Measurements from ENCODE around the gene PHIP.
A peak's percentile ranks its signal among the peaks of the same experiment; 100 is the strongest.

Gene PHIP

DNA sequence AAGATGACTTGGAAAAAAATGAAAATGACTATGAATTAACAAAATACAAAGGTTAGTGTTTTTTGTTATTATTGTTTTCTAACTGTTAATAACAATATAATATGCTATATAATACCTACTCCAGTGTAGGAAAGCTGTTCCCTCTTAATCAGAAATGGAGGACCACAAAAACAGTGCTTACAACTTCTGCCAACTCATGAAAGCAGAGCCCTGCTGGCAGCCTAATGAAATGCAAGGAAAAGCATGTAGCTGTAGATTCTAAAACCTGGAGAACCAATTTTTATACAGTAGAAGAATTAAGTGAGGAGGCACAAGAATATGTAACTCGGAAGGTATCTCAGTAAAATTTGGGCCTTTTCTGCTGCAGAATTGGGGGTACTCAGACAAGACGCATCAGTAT lies 29.4 kb downstream of the PHIP start:
- no peak for DNase-seq (ENCODE audit: insufficient read length, low spot score)
- no peak for TF ChIP-seq TAF1 (IDR thresholded peaks at IDR 0.05; ENCODE audit: low read depth, low read length)
- TF ChIP-seq SPI1 (IDR thresholded peaks at IDR 0.05; ENCODE audit: low read depth, low read length): no peak
- no peak for FAIRE-seq

DNA sequence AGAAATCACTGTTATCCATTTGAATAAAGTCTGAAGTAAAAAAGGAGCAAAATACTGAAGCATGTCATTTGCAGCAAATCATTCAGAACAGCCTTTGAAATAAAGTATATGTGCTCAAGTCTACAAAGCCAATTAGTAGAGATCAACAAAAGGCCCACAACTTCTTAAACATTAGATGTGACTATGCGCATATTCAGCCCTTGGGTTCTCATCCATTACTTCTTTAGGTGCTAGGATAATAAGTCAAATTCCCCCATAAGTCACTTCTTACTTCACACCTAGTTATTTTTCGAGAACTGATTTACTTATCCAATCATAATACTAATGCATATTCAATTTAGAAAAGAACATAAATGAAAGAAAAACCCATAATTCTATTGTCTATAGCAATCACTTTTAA lies 31.0 kb downstream of the PHIP start:
- TF ChIP-seq POLR2AphosphoS5 (IDR thresholded peaks at IDR 0.05; ENCODE audit: low read depth, low read length): no peak
- no peak for TF ChIP-seq POLR2A (IDR thresholded peaks at IDR 0.05; ENCODE audit: low read depth, low read length)
- no peak for TF ChIP-seq PAX5 (IDR thresholded peaks at IDR 0.05; ENCODE audit: insufficient read depth, low read length, severe bottlenecking)
- TF ChIP-seq TAF1 (IDR thresholded peaks at IDR 0.05; ENCODE audit: low read depth, low read length): no peak
- TF ChIP-seq SPI1 (IDR thresholded peaks at IDR 0.05; ENCODE audit: low read depth, low read length): no peak
- TF ChIP-seq POU2F2 (IDR thresholded peaks at IDR 0.05; ENCODE audit: low read depth, low read length): no peak
- FAIRE-seq (no peak), DNase-seq (ENCODE audit: insufficient read length, low spot score) (no peak)

DNA sequence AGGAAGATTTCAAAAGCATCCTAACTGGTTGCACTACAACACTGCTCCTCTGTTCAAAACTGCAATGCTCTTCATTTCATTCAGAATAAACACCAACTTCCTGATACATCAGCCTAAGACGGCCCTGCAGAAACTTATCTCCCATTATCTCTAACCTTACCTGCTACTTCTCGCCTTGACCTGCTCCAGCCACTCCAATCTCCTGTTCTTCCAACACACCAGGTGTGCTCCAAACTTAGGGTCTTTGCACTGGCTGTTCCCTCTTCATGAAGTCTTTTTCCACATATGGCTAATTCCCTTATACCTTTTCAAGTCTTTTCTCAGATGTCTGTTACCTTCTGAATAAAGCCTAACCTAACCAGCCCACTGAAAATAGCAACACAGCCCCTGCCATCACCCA lies 32.1 kb downstream of the PHIP start:
- TF ChIP-seq POU2F2 (IDR thresholded peaks at IDR 0.05; ENCODE audit: low read depth, low read length) (no peak), PAX5 (IDR thresholded peaks at IDR 0.05; ENCODE audit: insufficient read depth, low read length, severe bottlenecking) (no peak), SPI1 (IDR thresholded peaks at IDR 0.05; ENCODE audit: low read depth, low read length) (no peak)
- FAIRE-seq (no peak), DNase-seq (ENCODE audit: insufficient read length, low spot score) (no peak)

DNA sequence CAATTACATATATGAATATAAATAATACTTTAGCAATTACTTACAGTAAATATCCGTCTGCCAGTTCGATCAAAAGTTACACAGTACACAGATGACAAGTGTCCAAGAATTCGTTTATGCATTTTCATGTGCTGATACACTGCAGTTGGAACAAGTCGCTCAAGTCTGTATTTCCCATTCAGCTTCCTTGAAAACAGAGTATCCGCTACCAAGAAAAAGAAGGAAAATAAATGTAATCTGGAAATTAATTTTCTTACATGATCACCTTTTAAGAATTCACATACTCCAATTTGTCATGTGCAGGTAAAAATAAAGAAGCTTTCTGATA lies 35.3 kb downstream of the PHIP start:
- no peak for DNase-seq (ENCODE audit: insufficient read length, low spot score)
- FAIRE-seq: no peak
- no peak for TF ChIP-seq POU2F2 (IDR thresholded peaks at IDR 0.05; ENCODE audit: low read depth, low read length)
- no peak for TF ChIP-seq SPI1 (IDR thresholded peaks at IDR 0.05; ENCODE audit: low read depth, low read length)

DNA sequence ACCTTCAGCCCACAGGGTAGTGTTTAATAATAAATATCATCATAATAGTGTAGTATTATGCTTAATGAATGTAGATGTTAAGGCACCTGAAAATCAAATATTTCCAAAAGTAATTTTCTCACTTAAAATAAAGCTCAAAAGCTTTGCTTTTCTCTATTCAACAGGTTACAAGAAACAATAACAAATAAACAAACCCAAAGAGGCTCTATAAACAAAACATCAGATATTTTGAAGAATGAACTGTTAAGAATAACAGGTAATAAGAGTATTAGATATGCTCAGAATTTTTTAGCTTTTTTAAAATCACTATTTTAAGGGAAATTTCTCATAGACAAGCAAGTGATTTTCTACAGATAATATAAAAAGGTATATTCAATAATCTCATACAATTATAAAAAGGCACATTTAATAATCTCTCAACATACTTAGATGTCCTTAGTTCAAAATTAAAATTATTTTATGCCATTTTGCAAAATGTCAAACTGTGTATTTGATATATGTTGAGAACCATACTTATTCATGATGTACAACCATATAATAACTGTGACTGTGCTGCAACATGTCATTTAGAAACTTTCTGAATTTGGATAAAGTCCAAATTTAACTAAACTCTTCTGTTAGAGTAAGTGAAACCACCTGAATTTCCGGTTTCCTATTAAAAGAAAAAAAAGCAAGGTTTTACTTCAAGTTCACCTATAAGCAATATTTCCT lies 35.8 kb downstream of the PHIP start:
- no peak for FAIRE-seq
- TF ChIP-seq SPI1 (IDR thresholded peaks at IDR 0.05; ENCODE audit: low read depth, low read length) (no peak), POLR2AphosphoS5 (IDR thresholded peaks at IDR 0.05; ENCODE audit: low read depth, low read length) (no peak), POU2F2 (IDR thresholded peaks at IDR 0.05; ENCODE audit: low read depth, low read length) (no peak), TAF1 (IDR thresholded peaks at IDR 0.05; ENCODE audit: low read depth, low read length) (no peak), POLR2A (IDR thresholded peaks at IDR 0.05; ENCODE audit: low read depth, low read length) (no peak), PAX5 (IDR thresholded peaks at IDR 0.05; ENCODE audit: insufficient read depth, low read length, severe bottlenecking) (no peak)
- peak; percentile 1 for DNase-seq (ENCODE audit: insufficient read length, low spot score)

DNA sequence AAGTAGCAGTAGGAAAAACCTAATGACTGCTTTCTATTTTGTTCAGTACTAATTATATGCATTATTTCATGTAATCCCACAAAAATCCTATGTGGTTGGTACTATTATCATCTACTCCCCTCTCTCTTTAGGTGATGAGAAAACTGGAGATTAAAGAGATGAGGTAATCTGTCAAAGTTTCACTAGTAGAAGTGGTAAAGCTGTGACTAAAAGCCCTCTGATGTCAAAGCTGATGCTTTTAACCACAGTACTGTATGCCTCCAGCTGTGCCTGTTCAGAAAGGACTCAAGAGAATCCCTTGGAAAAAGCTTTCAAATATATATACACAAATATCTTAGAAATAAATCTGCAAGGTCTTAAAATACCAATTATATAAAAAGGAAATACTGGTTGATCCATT lies 38.0 kb downstream of the PHIP start:
- DNase-seq (ENCODE audit: insufficient read length, low spot score): peak; percentile 2
- TF ChIP-seq SPI1 (IDR thresholded peaks at IDR 0.05; ENCODE audit: low read depth, low read length): no peak
- no peak for TF ChIP-seq POLR2AphosphoS5 (IDR thresholded peaks at IDR 0.05; ENCODE audit: low read depth, low read length)
- TF ChIP-seq POLR2A (IDR thresholded peaks at IDR 0.05; ENCODE audit: low read depth, low read length): no peak
- no peak for TF ChIP-seq PAX5 (IDR thresholded peaks at IDR 0.05; ENCODE audit: insufficient read depth, low read length, severe bottlenecking)
- no peak for TF ChIP-seq POU2F2 (IDR thresholded peaks at IDR 0.05; ENCODE audit: low read depth, low read length)
- no peak for TF ChIP-seq TAF1 (IDR thresholded peaks at IDR 0.05; ENCODE audit: low read depth, low read length)
- no peak for FAIRE-seq

DNA sequence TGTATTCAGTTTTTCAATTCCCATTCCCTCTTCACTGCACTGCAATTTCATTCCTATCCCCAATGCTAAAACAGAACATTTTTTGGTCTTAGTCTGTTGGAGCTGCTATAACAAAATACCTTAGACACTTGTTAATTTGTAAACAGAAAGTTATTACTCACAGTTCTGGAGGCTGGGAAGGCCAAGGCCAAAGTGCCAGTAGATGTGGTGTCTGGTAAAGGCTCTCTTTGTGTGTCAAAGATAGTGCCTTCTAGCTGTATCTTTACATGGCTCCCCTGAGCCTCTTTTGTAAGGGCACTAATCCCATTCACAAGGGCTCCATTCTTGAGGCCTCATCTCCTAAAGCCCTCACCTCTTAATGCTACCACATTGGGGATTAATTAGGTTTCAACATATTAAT lies 40.0 kb downstream of the PHIP start:
- no peak for DNase-seq (ENCODE audit: insufficient read length, low spot score)
- no peak for TF ChIP-seq SPI1 (IDR thresholded peaks at IDR 0.05; ENCODE audit: low read depth, low read length)
- TF ChIP-seq TAF1 (IDR thresholded peaks at IDR 0.05; ENCODE audit: low read depth, low read length): no peak
- no peak for TF ChIP-seq POLR2A (IDR thresholded peaks at IDR 0.05; ENCODE audit: low read depth, low read length)
- FAIRE-seq: no peak

DNA sequence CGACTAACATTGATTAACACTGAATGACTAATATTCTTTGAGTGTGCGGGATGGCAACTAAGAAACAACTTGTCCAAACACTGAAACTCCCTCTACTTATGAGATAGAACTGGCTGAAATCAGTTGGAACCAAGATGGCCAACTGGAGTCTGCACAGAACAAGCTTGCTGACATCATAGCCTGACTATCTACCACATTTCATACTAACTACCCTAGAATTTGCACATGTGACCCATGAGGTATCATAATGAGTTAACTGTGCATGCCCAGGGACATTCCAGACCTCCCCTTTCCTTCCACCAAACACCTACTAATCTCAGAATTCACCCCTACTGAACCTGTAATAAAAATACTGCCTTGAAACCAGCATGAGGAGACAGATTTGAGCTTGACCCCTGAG lies 43.2 kb downstream of the PHIP start:
- DNase-seq (ENCODE audit: insufficient read length, low spot score): no peak
- TF ChIP-seq POLR2AphosphoS5 (IDR thresholded peaks at IDR 0.05; ENCODE audit: low read depth, low read length): no peak
- TF ChIP-seq POU2F2 (IDR thresholded peaks at IDR 0.05; ENCODE audit: low read depth, low read length): no peak
- no peak for TF ChIP-seq PAX5 (IDR thresholded peaks at IDR 0.05; ENCODE audit: insufficient read depth, low read length, severe bottlenecking)
- no peak for TF ChIP-seq POLR2A (IDR thresholded peaks at IDR 0.05; ENCODE audit: low read depth, low read length)
- no peak for TF ChIP-seq SPI1 (IDR thresholded peaks at IDR 0.05; ENCODE audit: low read depth, low read length)
- TF ChIP-seq TAF1 (IDR thresholded peaks at IDR 0.05; ENCODE audit: low read depth, low read length): no peak
- no peak for FAIRE-seq

DNA sequence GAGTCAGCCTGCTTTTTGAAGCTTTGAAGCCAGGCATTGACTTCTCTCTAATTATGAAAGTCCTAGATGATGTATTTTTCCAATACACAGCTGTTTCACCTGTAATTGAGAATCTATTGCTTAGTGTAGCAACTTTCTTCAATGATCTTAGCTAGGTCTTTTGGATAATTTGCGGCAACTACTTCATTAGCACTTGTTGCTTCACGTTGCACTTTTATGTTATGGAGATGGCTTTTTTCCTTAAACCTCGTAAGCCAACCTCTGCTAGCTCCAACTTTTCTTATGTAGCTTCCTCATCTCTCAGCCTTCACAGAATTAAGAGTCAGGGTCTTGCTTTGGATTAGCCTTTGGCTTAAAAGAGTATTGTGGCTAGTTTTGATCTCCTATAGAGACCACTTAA lies 44.8 kb downstream of the PHIP start:
- TF ChIP-seq SPI1 (IDR thresholded peaks at IDR 0.05; ENCODE audit: low read depth, low read length) (no peak), POU2F2 (IDR thresholded peaks at IDR 0.05; ENCODE audit: low read depth, low read length) (no peak), TAF1 (IDR thresholded peaks at IDR 0.05; ENCODE audit: low read depth, low read length) (no peak), PAX5 (IDR thresholded peaks at IDR 0.05; ENCODE audit: insufficient read depth, low read length, severe bottlenecking) (no peak), POLR2A (IDR thresholded peaks at IDR 0.05; ENCODE audit: low read depth, low read length) (no peak), POLR2AphosphoS5 (IDR thresholded peaks at IDR 0.05; ENCODE audit: low read depth, low read length) (no peak)
- no peak for FAIRE-seq

DNA sequence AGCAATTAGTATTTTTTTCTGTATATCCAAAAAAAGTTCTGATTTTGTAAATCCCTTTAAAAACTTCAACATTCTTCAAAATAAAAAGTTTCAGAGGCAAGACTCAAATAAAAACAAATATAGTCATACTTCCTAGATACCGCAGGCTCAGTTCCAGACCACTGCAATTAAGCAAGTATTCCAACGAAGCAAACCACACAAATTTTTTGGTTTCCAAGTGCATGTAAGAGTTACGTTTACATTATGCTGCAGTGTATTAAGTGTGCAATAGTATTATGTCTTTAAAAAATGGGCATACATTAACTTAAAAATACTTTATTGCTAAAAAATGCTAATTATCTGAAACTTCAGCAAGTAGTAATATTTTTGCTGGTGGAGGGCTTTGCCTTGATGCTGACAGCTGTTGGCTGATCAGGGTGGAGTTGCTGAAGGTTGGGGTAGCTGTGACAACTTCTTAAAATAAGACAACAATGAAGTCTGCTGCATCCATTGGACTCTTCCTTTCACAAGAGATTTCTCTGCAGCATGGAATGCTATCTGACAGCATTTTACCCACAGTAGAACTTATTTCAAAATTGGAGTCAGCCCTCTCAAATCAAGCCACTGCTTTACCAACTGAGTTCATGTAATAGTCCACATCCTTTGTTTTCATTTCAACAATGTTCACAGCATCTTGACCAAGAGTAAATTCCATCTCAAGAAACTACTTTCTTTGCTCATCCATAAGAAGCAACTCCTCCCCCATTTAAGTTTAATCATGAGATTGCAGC lies 46.0 kb downstream of the PHIP start:
- no peak for DNase-seq (ENCODE audit: insufficient read length, low spot score)
- no peak for FAIRE-seq
- TF ChIP-seq POLR2AphosphoS5 (IDR thresholded peaks at IDR 0.05; ENCODE audit: low read depth, low read length): no peak
- no peak for TF ChIP-seq PAX5 (IDR thresholded peaks at IDR 0.05; ENCODE audit: insufficient read depth, low read length, severe bottlenecking)
- TF ChIP-seq TAF1 (IDR thresholded peaks at IDR 0.05; ENCODE audit: low read depth, low read length): no peak
- TF ChIP-seq POLR2A (IDR thresholded peaks at IDR 0.05; ENCODE audit: low read depth, low read length): no peak
- no peak for TF ChIP-seq POU2F2 (IDR thresholded peaks at IDR 0.05; ENCODE audit: low read depth, low read length)

More for the DNA sequence above, 44.8 kb downstream of the PHIP start:
- no peak for DNase-seq (ENCODE audit: insufficient read length, low spot score)
